IMR-90 (cell line): ENCODE results near the gene CDK18. TPM values are rescaled to one million over a fixed set of nuclear protein-coding genes. Genes with fewer than 3 reads are reported as not detected.

Experiments used
- ATAC-seq: fragments of 200-7000 bp; cut with Tn5 transposase; 2 replicates; pipeline ENCODE4 v1.9.1; 2020; ENCODE audit warnings: low read depth, mild to moderate bottlenecking, moderate library complexity
- BruUV-seq: library from RNA; stranded (reverse); fragments of 400-500 nt; replicated peaks from 2 replicates; lab custom pipeline; 2021; lab: Mats Ljungman, UMichigan
- CTCF ChIA-PET: fragments of 300-600 bp; formaldehyde crosslinking; extraction: SDS; loops from one replicate; lab custom pipeline; 2021; ENCODE audit warnings: antibody characterized with exemption; lab: Yijun Ruan, JAX
- POLR2A ChIA-PET: fragments of 300-600 bp; sonication (Branson Sonifier 250); formaldehyde crosslinking; loops from one replicate; lab custom pipeline; 2022; ENCODE audit warnings: antibody characterized with exemption; ENCODE audit not compliant: unreplicated experiment; lab: Charles Lee
- DNase-seq: peaks from one replicate; pipeline ENCODE4 v3.0.0; 2013
- H2AFZ ChIP-seq: replicated peaks from 2 replicates; pipeline ENCODE3; 2013; ENCODE audit warnings: low read length, mild to moderate bottlenecking; ENCODE audit not compliant: poor library complexity
- H2AK5ac ChIP-seq: 2 replicates; pipeline ENCODE4 v1.6.1; 2013; ENCODE audit warnings: low read depth, low read length, inconsistent platforms
- H2AK9ac ChIP-seq: replicated peaks from 2 replicates; pipeline ENCODE3; 2013; ENCODE audit warnings: mild to moderate bottlenecking, low read depth, low read length, moderate library complexity; ENCODE audit not compliant: poor library complexity
- H2BK120ac ChIP-seq: 2 replicates; pipeline ENCODE4 v1.6.1; 2013; ENCODE audit warnings: low read depth, low read length, inconsistent platforms
- H2BK15ac ChIP-seq: 3 replicates; pipeline ENCODE4 v1.6.1; 2013; ENCODE audit warnings: low read depth, low read length, inconsistent platforms
- H2BK20ac ChIP-seq: 2 replicates; pipeline ENCODE4 v1.6.1; 2013; ENCODE audit warnings: low read depth, mild to moderate bottlenecking, inconsistent platforms, low read length, moderate library complexity
- H2BK5ac ChIP-seq: 2 replicates; pipeline ENCODE4 v1.6.1; 2013; ENCODE audit warnings: mild to moderate bottlenecking, low read depth, low read length, inconsistent platforms; ENCODE audit not compliant: poor library complexity, severe bottlenecking
- H3K14ac ChIP-seq: replicated peaks from 2 replicates; pipeline ENCODE4 v1.6.1; 2013; ENCODE audit warnings: low read depth, low read length, inconsistent platforms
- H3K18ac ChIP-seq: 2 replicates; pipeline ENCODE4 v1.6.1; 2013; ENCODE audit warnings: low read depth, low read length, control low read depth
- H3K23ac ChIP-seq: 2 replicates; pipeline ENCODE4 v1.6.1; 2013; ENCODE audit warnings: low read depth, low read length, inconsistent platforms
- H3K27ac ChIP-seq: 2 replicates; pipeline ENCODE4 v1.5.1; 2013; ENCODE audit warnings: mild to moderate bottlenecking, control low read depth, low read length; ENCODE audit not compliant: insufficient read depth
- H3K27me3 ChIP-seq: 2 replicates; pipeline ENCODE4 v1.6.1; 2013; ENCODE audit warnings: low read length; ENCODE audit not compliant: control insufficient read depth, insufficient read depth
- H3K36me3 ChIP-seq: 2 replicates; pipeline ENCODE4 v1.6.1; 2013; ENCODE audit warnings: low read length, mixed read lengths; ENCODE audit not compliant: control insufficient read depth, insufficient read depth
- H3K4ac ChIP-seq: 2 replicates; pipeline ENCODE4 v1.6.1; 2013; ENCODE audit warnings: low read depth, low read length, inconsistent platforms
- H3K4me1 ChIP-seq: 2 replicates; pipeline ENCODE4 v1.6.1; 2013; ENCODE audit warnings: low read length, mixed read lengths; ENCODE audit not compliant: control insufficient read depth, insufficient read depth
- H3K4me2 ChIP-seq: 2 replicates; pipeline ENCODE4 v1.6.1; 2013; ENCODE audit warnings: low read depth, mild to moderate bottlenecking, control low read depth, low read length, moderate library complexity
- H3K4me3 ChIP-seq: 2 replicates; pipeline ENCODE4 v1.5.1; 2013; ENCODE audit warnings: low read depth, mild to moderate bottlenecking, control low read depth, low read length, moderate library complexity; ENCODE audit not compliant: insufficient read depth
- H3K56ac ChIP-seq: 2 replicates; pipeline ENCODE4 v1.6.1; 2013; ENCODE audit warnings: low read length, inconsistent platforms; ENCODE audit not compliant: insufficient read depth; ENCODE audit errors: extremely low read depth
- H3K79me1 ChIP-seq, 2 experiments: 2 replicates each; pipeline ENCODE4 v1.6.1; 2013; ENCODE audit warnings: low read length in 2 of 2, inconsistent platforms in 1 of 2, low read depth in 1 of 2
- H3K9ac ChIP-seq: 2 replicates; pipeline ENCODE4 v1.6.1; 2013; ENCODE audit warnings: low read depth, low read length, control low read depth
- H3K9me1 ChIP-seq: 2 replicates; pipeline ENCODE4 v1.6.1; 2013; ENCODE audit warnings: low read length, inconsistent platforms; ENCODE audit not compliant: insufficient read depth
- H3K9me3 ChIP-seq: 2 replicates; pipeline ENCODE4 v1.6.1; 2013; ENCODE audit warnings: low read length; ENCODE audit not compliant: control insufficient read depth, insufficient read depth
- H4K20me1 ChIP-seq: 2 replicates; pipeline ENCODE4 v1.6.1; 2013; ENCODE audit warnings: low read length, inconsistent platforms; ENCODE audit not compliant: insufficient read depth
- H4K5ac ChIP-seq: 2 replicates; pipeline ENCODE4 v1.6.1; 2013; ENCODE audit warnings: mild to moderate bottlenecking, low read depth, low read length, control low read depth
- H4K8ac ChIP-seq, 2 experiments: 2 replicates each; pipeline ENCODE4 v1.6.1; 2013; ENCODE audit warnings: low read depth in 2 of 2, low read length in 2 of 2, control low read depth in 1 of 2, inconsistent platforms in 1 of 2
- H4K91ac ChIP-seq: 2 replicates; pipeline ENCODE4 v1.6.1; 2013; ENCODE audit warnings: low read depth, low read length, inconsistent platforms; ENCODE audit not compliant: insufficient read depth
- CEBPB ChIP-seq: IDR thresholded peaks from 2 replicates; pipeline ENCODE4 v1.6.1; 2012; ENCODE audit warnings: low read depth, low read length, improper control_type of control experiment
- CHD1 ChIP-seq: IDR thresholded peaks from 2 replicates; pipeline ENCODE4 v1.6.1; 2012; ENCODE audit warnings: low read depth, low read length, improper control_type of control experiment
- ELK1 ChIP-seq: fragments of 150-350 bp; IDR thresholded peaks from 2 replicates; pipeline ENCODE4 v1.6.1; 2016; ENCODE audit warnings: low read depth, mild to moderate bottlenecking, low read length, moderate library complexity, borderline replicate concordance
- FOS ChIP-seq: fragments of 150-350 bp; IDR thresholded peaks from 2 replicates; pipeline ENCODE4 v1.6.1; 2016; ENCODE audit warnings: low read depth, low read length
- MAFK ChIP-seq: IDR thresholded peaks from 2 replicates; pipeline ENCODE4 v1.6.1; 2012; ENCODE audit warnings: low read depth, low read length, improper control_type of control experiment
- MAZ ChIP-seq: IDR thresholded peaks from 2 replicates; pipeline ENCODE4 v1.6.1; 2012; ENCODE audit warnings: low read depth, mild to moderate bottlenecking, low read length, improper control_type of control experiment, moderate library complexity, borderline replicate concordance
- MXI1 ChIP-seq: IDR thresholded peaks from 2 replicates; pipeline ENCODE4 v1.6.1; 2012; ENCODE audit warnings: low read depth, mild to moderate bottlenecking, low read length, moderate library complexity, borderline replicate concordance
- NFE2L2 ChIP-seq: fragments of 150-350 bp; IDR thresholded peaks from 2 replicates; pipeline ENCODE4 v1.6.1; 2016; ENCODE audit warnings: low read depth, mild to moderate bottlenecking, low read length
- POLR2A ChIP-seq: IDR thresholded peaks from 2 replicates; pipeline ENCODE4 v1.6.1; 2012; ENCODE audit warnings: mild to moderate bottlenecking, low read depth, low read length
- RAD21 ChIP-seq: IDR thresholded peaks from 2 replicates; pipeline ENCODE4 v1.6.1; 2012; ENCODE audit warnings: low read length, improper control_type of control experiment
- RCOR1 ChIP-seq: IDR thresholded peaks from 2 replicates; pipeline ENCODE4 v1.6.1; 2012; ENCODE audit warnings: mild to moderate bottlenecking, low read length, improper control_type of control experiment; ENCODE audit not compliant: insufficient replicate concordance
- RFX5 ChIP-seq: IDR thresholded peaks from 2 replicates; pipeline ENCODE4 v1.8.0; 2012; ENCODE audit warnings: low read depth, mild to moderate bottlenecking, low read length, moderate library complexity
- SMC3 ChIP-seq: fragments of 150-350 bp; IDR thresholded peaks from 2 replicates; pipeline ENCODE4 v1.6.1; 2016; ENCODE audit warnings: low read depth, mild to moderate bottlenecking, antibody characterized with exemption, low read length, moderate library complexity
- WGBS, 2 experiments: methylation state at CpG; one replicate each; pipeline versions ENCODE4 v1.1.5 to v1.1.7; 2013; ENCODE audit warnings: missing lambda C conversion rate in 2 of 2; ENCODE audit not compliant: insufficient read length in 1 of 2; ENCODE audit errors: extremely low coverage in 2 of 2; 5-methylcytosine and 5-hydroxymethylcytosine counted together
- dilution Hi-C: fragments of 300-500 bp; cut with HindIII; formaldehyde crosslinking; loops from one replicate; pipeline ENCODE4 v1.14.3; 2018; ENCODE audit warnings: low sequenced_read_pairs; ENCODE audit not compliant: unreplicated experiment
- in situ Hi-C: fragments of 300-500 bp; cut with MboI; formaldehyde crosslinking; loops from 3 replicates; pipeline ENCODE4 v1.14.3; 2019; ENCODE audit warnings: low sequenced_read_pairs, inconsistent platforms, mixed read lengths
- intact Hi-C: fragments of 100-400 bp; cut with micrococcal nuclease; formaldehyde crosslinking; loops from 2 replicates; pipeline ENCODE4 v1.10.0; 2022
- polyA plus RNA-seq, 3 experiments: library from polyadenylated mRNA; depleted of rRNA; stranded (reverse); fragments of >200 nt; gene quantifications; 2 replicates each; pipeline ENCODE4 v1.2.3, GENCODE V29; 2012; ENCODE audit warnings: low replicate concordance in 1 of 3
- total RNA-seq: library from RNA; depleted of rRNA; stranded (reverse); fragments of >200 nt; gene quantifications from 2 replicates; pipeline ENCODE4 v1.2.3, GENCODE V29; 2012
- TF ChIP-seq, protein P1 (sequence below): fragments of 150-350 bp; IDR thresholded peaks from 2 replicates; pipeline ENCODE4 v1.6.1; 2017; ENCODE audit warnings: mild to moderate bottlenecking, antibody characterized with exemption, low read length, low read depth
- TF ChIP-seq, protein P2 (sequence below): conservative IDR thresholded peaks from 2 replicates; pipeline ENCODE4 v1.5.1; 2012; ENCODE audit warnings: mild to moderate bottlenecking, low read depth, low read length, improper control_type of control experiment

Gene CDK18
- total and polyA plus RNA-seq, 2 of the 4 experiments (the other 2 are of a cell fraction) = 0.18 to 0.48 TPM

- H3K9me3 ChIP-seq = no peaks in the 10 kb centered on the region; the same call in 1 of the 2 replicates
- H2BK5ac ChIP-seq = no peak overlapping the region
- ChIA-PET CTCF (interaction anchor here (1.1 kb wide), 1 partner anchor 11 kb away, joined by 4 read pairs; no protein-coding TSS in a partner anchor), POLR2A (no interaction called here)
- BruUV-seq = no TSS peak
- H3K27ac ChIP-seq = no peak overlapping the region
- H3K4ac ChIP-seq = no peak overlapping the region
- ATAC-seq (no peak), DNase-seq (no peak)
- peaks cover 2% of the 10 kb centered on the region; the same call in 1 of the 2 replicates for H3K4me1 ChIP-seq
- intact Hi-C loops (no loop called here), in situ Hi-C loops (no loop called here), dilution Hi-C loops (no loop called here)
- no peak overlapping the region for H3K23ac ChIP-seq
- 1% methylated on average over 10 of the region's 18 CpGs; no CpG with 5 or more reads in 1 of the 2 experiments for WGBS, 2 experiments
- H2AFZ ChIP-seq = peak overlapping the region; percentile 88
- no peak overlapping the region for H2BK20ac ChIP-seq
- H3K18ac ChIP-seq = no peak overlapping the region
- no peak overlapping the region for H4K5ac ChIP-seq
- no peak overlapping the region for H4K91ac ChIP-seq
- H3K27me3 ChIP-seq = peaks cover 64% of the 10 kb centered on the region
- no peak for TF ChIP-seq MAZ
- TF ChIP-seq, protein P1, sequence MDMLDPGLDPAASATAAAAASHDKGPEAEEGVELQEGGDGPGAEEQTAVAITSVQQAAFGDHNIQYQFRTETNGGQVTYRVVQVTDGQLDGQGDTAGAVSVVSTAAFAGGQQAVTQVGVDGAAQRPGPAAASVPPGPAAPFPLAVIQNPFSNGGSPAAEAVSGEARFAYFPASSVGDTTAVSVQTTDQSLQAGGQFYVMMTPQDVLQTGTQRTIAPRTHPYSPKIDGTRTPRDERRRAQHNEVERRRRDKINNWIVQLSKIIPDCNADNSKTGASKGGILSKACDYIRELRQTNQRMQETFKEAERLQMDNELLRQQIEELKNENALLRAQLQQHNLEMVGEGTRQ = no peak
- no peak for TF ChIP-seq CHD1
- no peak for TF ChIP-seq RAD21
- TF ChIP-seq NFE2L2 = no peak
- TF ChIP-seq SMC3 = no peak
- no peak for TF ChIP-seq POLR2A
- TF ChIP-seq RFX5 = no peak
- TF ChIP-seq FOS = no peak
- no peak for TF ChIP-seq MXI1
- TF ChIP-seq RCOR1 = no peak
- TF ChIP-seq MAFK = no peak
- TF ChIP-seq, protein P2, sequence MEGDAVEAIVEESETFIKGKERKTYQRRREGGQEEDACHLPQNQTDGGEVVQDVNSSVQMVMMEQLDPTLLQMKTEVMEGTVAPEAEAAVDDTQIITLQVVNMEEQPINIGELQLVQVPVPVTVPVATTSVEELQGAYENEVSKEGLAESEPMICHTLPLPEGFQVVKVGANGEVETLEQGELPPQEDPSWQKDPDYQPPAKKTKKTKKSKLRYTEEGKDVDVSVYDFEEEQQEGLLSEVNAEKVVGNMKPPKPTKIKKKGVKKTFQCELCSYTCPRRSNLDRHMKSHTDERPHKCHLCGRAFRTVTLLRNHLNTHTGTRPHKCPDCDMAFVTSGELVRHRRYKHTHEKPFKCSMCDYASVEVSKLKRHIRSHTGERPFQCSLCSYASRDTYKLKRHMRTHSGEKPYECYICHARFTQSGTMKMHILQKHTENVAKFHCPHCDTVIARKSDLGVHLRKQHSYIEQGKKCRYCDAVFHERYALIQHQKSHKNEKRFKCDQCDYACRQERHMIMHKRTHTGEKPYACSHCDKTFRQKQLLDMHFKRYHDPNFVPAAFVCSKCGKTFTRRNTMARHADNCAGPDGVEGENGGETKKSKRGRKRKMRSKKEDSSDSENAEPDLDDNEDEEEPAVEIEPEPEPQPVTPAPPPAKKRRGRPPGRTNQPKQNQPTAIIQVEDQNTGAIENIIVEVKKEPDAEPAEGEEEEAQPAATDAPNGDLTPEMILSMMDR = no peak
- TF ChIP-seq ELK1 = no peak
- TF ChIP-seq CEBPB = no peak
- H3K14ac ChIP-seq = no peak overlapping the region
- H4K20me1 ChIP-seq = no peaks in the 10 kb centered on the region; the same call in 1 of the 2 replicates
- H3K4me3 ChIP-seq = peak overlapping the region; percentile 56
- peak overlapping the region; percentile 90 for H3K4me2 ChIP-seq
- H4K8ac ChIP-seq = no peak overlapping the region
- no peaks in the 10 kb centered on the region for H3K9me1 ChIP-seq
- no peak overlapping the region for H2AK5ac ChIP-seq
- H3K79me1 ChIP-seq = no peaks in the 10 kb centered on the region
- H2BK15ac ChIP-seq = no peak overlapping the region
- no peaks in the 10 kb centered on the region for H3K36me3 ChIP-seq
- H3K56ac ChIP-seq = no peak overlapping the region
- H2AK9ac ChIP-seq = peak overlapping the region; percentile 62
- H3K9ac ChIP-seq = peak overlapping the region; percentile 29; the same call in 1 of the 2 replicates
- no peak overlapping the region for H2BK120ac ChIP-seq
These were observed 734 bp downstream of the CDK18 start for GRCh38 chr1:205505076-205505729.
